GM18909 (cell line): Measurements from ENCODE around the gene SLC22A15.
"Not testable (repeated sequence)": the region's sequence is repeated elsewhere in the genome, so short reads cannot be mapped to it uniquely, and the experiment has no call there.

Source experiments
- ATAC-seq: cut with Tn5 transposase; IDR thresholded peaks from one replicate; pipeline ENCODE4 v1.9.1; 2021; ENCODE audit warnings: mild to moderate bottlenecking; ENCODE audit not compliant: unreplicated experiment, poor library complexity

Gene SLC22A15

GRCh38 chr1:116024626-116025025 lies 48.3 kb downstream of the SLC22A15 start:
- ATAC-seq, result no peak

GRCh38 chr1:116026631-116027030 lies 50.3 kb downstream of the SLC22A15 start:
- no peak for ATAC-seq

- no peak for ATAC-seq
Measured at GRCh38 chr1:116031302-116031835, 55.1 kb downstream of the SLC22A15 start.

GRCh38 chr1:116033322-116033721 lies 57.0 kb downstream of the SLC22A15 start:
- no peak for ATAC-seq

GRCh38 chr1:116036255-116036654 lies 59.9 kb downstream of the SLC22A15 start:
- ATAC-seq, result no peak

GRCh38 chr1:116038679-116039078 lies 62.4 kb downstream of the SLC22A15 start:
- ATAC-seq, result no peak

GRCh38 chr1:116044071-116044470 lies 67.8 kb downstream of the SLC22A15 start:
- no peak for ATAC-seq

GRCh38 chr1:116046933-116047332 lies 70.6 kb downstream of the SLC22A15 start:
- not testable (repeated sequence) for ATAC-seq

GRCh38 chr1:116051896-116052295 lies 75.6 kb downstream of the SLC22A15 start:
- ATAC-seq, result not testable (repeated sequence)

GRCh38 chr1:116062201-116062600 lies 85.9 kb downstream of the SLC22A15 start:
- no peak for ATAC-seq

- ATAC-seq, result no peak
Measured at GRCh38 chr1:116064616-116065015, 88.3 kb downstream of the SLC22A15 start.

GRCh38 chr1:116066868-116067565 lies 90.7 kb downstream of the SLC22A15 start:
- no peak for ATAC-seq

GRCh38 chr1:116067566-116067890 lies 91.2 kb downstream of the SLC22A15 start:
- ATAC-seq, result no peak

GRCh38 chr1:116075575-116075974 lies 99.3 kb downstream of the SLC22A15 start:
- no peak for ATAC-seq

GRCh38 chr1:116075990-116076389 lies 99.7 kb downstream of the SLC22A15 start:
- no peak for ATAC-seq

- no peak for ATAC-seq
Measured at GRCh38 chr1:116076831-116077230, 100.5 kb downstream of the SLC22A15 start.

GRCh38 chr1:116078699-116079223 lies 102.4 kb downstream of the SLC22A15 start:
- no peak for ATAC-seq

- ATAC-seq, result no peak
Measured at GRCh38 chr1:116087628-116088027, 111.3 kb downstream of the SLC22A15 start.

- ATAC-seq, result no peak
Measured at GRCh38 chr1:116089870-116090269, 113.6 kb downstream of the SLC22A15 start.

- ATAC-seq, result no peak
Measured at GRCh38 chr1:116091083-116091482, 114.8 kb downstream of the SLC22A15 start.

- ATAC-seq, result no peak
Measured at GRCh38 chr1:116092752-116093489, 116.6 kb downstream of the SLC22A15 start.
